AG04450 (cell line): ENCODE data around the gene CHD1L. TPM values are rescaled to one million over a fixed set of nuclear protein-coding genes. Genes with fewer than 3 reads are reported as not detected.

ENCODE experiments used
- CTCF ChIA-PET: fragments of 300-600, 350-600 bp; formaldehyde crosslinking; extraction: SDS; loops from one replicate; lab custom pipeline; 2022; ENCODE audit warnings: antibody characterized with exemption, inconsistent platforms; lab: Charles Lee
- POLR2A ChIA-PET: fragments of 350-600 bp; formaldehyde crosslinking; extraction: SDS; loops from one replicate; lab custom pipeline; 2021; ENCODE audit warnings: antibody characterized with exemption, inconsistent platforms; lab: Yijun Ruan, JAX
- DNase-seq: peaks from one replicate; pipeline ENCODE4 v3.0.0-alpha.2; 2011; ENCODE audit warnings: low read depth, low spot score
- H3K27ac ChIP-seq: one replicate; pipeline ENCODE4 v1.5.1; 2012; ENCODE audit warnings: low read depth, low read length, control low read depth
- H3K27me3 ChIP-seq: one replicate; pipeline ENCODE4 v1.6.0; 2012; ENCODE audit warnings: low read length; ENCODE audit not compliant: control insufficient read depth, insufficient read depth
- H3K4me3 ChIP-seq: 2 replicates; pipeline ENCODE4 v1.5.1; 2011; ENCODE audit warnings: mild to moderate bottlenecking, low read depth, low read length, control low read depth
- H3K9me3 ChIP-seq: 2 replicates; pipeline ENCODE4 v1.5.1; 2012; ENCODE audit warnings: low read length; ENCODE audit not compliant: control insufficient read depth, insufficient read depth
- CTCF ChIP-seq: IDR thresholded peaks from 2 replicates; pipeline ENCODE4 v1.5.1; 2011; ENCODE audit warnings: low read depth, low read length, control low read depth, inconsistent platforms
- polyA plus RNA-seq: library from polyadenylated mRNA; depleted of rRNA; stranded (reverse); fragments of >200 nt; gene quantifications from 2 replicates; pipeline ENCODE4 v1.2.3, GENCODE V29; 2011

The CHD1L gene
- polyA plus RNA-seq, 1 experiment, result 40.1 TPM

GRCh38 chr1:147204080-147204479 lies 38.4 kb upstream of the CHD1L start:
- no peak for DNase-seq
- no peak for TF ChIP-seq CTCF
- Histone ChIP-seq H3K4me3 (no peak overlapping the region), H3K27ac (no peak overlapping the region), H3K9me3 (no peaks in the 10 kb centered on the region), H3K27me3 (no peaks in the 10 kb centered on the region)
- ChIA-PET CTCF (no interaction called here), POLR2A (no interaction called here)

- CTCF ChIA-PET, result interaction anchor here (1.0 kb wide), 1 partner anchor 36 kb away, joined by 3 read pairs; no protein-coding TSS in a partner anchor
- POLR2A ChIA-PET, result no interaction called here
- DNase-seq, result no peak
These were observed 35.3 kb upstream of the CHD1L start for GRCh38 chr1:147207192-147207591.

GRCh38 chr1:147208619-147209018 lies 33.9 kb upstream of the CHD1L start:
- H3K4me3 ChIP-seq, result no peak overlapping the region

More at GRCh38 chr1:147207192-147207591, 35.3 kb upstream of the CHD1L start:
- Histone ChIP-seq H3K27ac (no peak overlapping the region), H3K27me3 (no peaks in the 10 kb centered on the region), H3K4me3 (no peak overlapping the region), H3K9me3 (no peaks in the 10 kb centered on the region)
- TF ChIP-seq CTCF, result no peak

GRCh38 chr1:147209825-147210821 lies 32.4 kb upstream of the CHD1L start:
- no peak for DNase-seq

More at GRCh38 chr1:147208619-147209018, 33.9 kb upstream of the CHD1L start:
- TF ChIP-seq CTCF, result no peak
- DNase-seq, result no peak
- H3K27me3 ChIP-seq, result no peaks in the 10 kb centered on the region
- no peaks in the 10 kb centered on the region for H3K9me3 ChIP-seq
- H3K27ac ChIP-seq, result no peak overlapping the region
- POLR2A ChIA-PET, result interaction anchor here (0.6 kb wide), 1 partner anchor 55 kb away, joined by 4 read pairs; no protein-coding TSS in a partner anchor
- CTCF ChIA-PET, result interaction anchor here (0.6 kb wide), 1 partner anchor 19 kb away, joined by 3 read pairs; no protein-coding TSS in a partner anchor

More at GRCh38 chr1:147209825-147210821, 32.4 kb upstream of the CHD1L start:
- POLR2A ChIA-PET, result no interaction called here
- Histone ChIP-seq H3K27me3 (no peaks in the 10 kb centered on the region), H3K27ac (no peak overlapping the region), H3K4me3 (no peak overlapping the region), H3K9me3 (no peaks in the 10 kb centered on the region)
- TF ChIP-seq CTCF, result no peak
- CTCF ChIA-PET, result interaction anchor here (0.6 kb wide), 1 partner anchor 15 kb away, joined by 3 read pairs; the partner anchor contains the start of gene FMO5
